Renal pelvis (tissue), 4 donors: ENCODE measurements around the gene MYO3A. TPM values are rescaled to one million over a fixed set of nuclear protein-coding genes. Genes with fewer than 3 reads are reported as not detected.

ENCODE experiments used
- DNase-seq: peaks from one replicate; pipeline ENCODE4 v3.0.0-alpha.2; 2013
- polyA plus RNA-seq, 3 donors: library from polyadenylated mRNA; unstranded; fragments of 120-200 nt; gene quantifications; one replicate each; pipeline ENCODE4 v1.2.1, GENCODE V29; 2013; ENCODE audit not compliant: insufficient read length in 3 of 3

MYO3A gene
- polyA plus RNA-seq, 3 donors, result 7.9 to 9.7 (median 8.0) TPM

DNA sequence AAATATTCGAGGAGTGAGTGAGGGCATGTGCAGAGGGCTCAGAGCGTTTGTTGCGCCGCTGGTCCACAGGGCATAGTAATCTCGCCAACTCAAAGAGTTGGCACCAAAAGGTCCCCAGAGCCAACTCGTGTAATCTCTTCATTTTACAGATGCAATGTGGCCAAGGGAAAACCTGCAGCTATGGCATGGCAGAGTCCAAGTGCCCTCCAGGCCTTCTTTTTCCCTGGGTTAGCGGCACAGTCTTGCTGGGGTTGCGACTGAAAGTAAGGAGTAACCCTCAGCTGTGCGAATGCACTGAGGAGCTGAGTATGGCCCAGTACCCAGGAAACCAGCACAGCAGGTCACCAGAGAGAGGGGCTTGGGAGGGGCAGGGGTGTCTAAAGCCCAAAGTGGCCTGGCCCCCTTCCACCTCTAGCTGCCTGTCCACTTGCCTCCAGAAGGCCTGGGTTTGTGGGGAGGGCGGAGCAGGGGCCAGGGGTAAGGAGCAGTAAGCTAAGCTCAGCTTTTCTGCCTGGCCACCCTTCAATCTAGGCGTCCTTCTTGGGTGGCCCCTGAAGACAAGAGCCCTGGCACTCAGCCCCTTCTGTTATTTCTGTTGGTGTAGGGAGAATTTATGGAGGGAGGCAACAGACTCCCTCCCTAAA is 279.2 kb downstream of the MYO3A start:
- no peak for DNase-seq

DNA sequence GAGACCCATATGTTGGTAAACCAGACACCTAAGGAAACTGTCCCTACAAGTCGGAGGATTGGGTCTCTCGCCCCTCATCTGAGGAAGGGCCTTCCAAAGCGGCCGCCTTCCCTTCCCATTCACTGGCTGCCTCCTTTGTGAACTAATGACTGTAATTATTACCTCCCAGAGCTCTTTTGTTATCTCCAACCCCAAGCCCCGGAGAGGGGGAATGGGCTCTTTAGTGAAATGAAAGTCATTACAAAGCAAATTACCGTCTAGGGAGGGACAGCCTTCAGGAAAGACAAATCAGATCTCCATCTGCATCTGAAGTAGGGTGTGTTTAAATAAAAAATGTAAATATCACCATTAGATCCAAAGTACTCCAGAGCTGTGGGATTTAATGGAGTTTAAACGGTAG is 280.0 kb downstream of the MYO3A start:
- DNase-seq, result no peak

DNA sequence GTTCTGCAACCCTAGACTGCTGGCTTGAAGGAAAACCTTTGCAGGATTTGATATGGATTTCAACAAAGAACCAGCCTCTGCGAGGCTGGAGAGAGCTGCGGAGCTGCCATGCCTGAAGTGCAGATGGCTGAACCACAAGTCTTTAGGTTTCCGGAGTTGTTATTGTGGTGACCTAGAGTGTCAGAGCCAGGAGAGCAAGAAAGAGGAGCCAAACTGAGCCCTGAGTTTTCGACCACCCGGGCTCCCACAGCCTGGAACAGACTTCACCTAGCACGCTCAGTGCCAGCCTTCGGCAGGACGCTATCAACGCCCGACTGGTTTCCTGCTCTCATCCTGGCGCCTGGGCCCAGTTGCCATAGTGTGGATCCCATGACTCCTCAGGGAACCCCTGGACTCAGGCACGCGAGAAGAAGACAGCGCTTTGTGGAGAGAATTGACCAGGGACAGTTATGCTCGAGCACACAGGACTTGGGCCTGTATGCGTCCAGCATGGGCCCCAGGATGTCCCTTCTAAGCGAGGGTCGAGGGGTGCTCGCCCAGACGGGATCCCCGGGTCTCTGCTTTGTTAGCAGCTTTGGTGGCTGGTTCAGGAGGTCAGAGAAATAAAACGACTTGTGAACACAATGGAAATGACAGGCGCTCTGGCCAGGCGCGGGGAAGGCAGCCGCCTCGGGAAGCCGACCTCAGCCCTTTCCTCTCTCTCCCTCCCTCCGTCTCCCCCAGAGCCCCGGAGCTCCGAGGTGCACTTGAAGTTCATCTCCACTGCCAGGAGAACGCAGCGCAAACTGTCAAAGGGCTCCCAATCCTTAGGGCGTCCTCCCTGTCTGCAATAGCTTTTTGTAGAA is 280.7 kb downstream of the MYO3A start:
- no peak for DNase-seq

DNA sequence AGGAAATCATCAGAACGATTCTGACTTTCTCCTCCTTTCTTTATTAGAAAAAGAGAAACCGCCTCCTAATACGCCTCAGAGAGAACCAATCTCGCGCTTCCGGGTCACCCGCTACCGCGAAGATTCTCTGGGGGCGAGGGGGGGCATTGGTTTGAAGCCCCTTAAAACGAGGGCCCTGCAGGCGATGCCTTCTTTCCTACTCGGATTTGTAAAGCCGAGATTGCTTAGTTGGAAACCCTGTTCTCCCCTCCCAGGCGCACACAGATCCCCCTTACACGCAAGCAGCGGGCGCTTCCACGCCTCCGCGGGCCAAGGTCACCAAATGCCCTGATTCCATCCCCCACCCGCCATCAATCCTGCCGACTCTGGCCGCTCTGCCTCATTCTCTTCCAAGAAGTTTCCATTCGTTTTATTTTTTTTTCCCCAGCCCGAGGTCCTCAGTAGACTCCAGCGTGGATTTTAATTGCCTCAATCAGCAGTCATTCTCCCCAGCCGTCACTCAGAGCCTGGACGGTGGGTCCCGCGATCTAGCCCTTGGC is 281.4 kb downstream of the MYO3A start:
- no peak for DNase-seq

DNA sequence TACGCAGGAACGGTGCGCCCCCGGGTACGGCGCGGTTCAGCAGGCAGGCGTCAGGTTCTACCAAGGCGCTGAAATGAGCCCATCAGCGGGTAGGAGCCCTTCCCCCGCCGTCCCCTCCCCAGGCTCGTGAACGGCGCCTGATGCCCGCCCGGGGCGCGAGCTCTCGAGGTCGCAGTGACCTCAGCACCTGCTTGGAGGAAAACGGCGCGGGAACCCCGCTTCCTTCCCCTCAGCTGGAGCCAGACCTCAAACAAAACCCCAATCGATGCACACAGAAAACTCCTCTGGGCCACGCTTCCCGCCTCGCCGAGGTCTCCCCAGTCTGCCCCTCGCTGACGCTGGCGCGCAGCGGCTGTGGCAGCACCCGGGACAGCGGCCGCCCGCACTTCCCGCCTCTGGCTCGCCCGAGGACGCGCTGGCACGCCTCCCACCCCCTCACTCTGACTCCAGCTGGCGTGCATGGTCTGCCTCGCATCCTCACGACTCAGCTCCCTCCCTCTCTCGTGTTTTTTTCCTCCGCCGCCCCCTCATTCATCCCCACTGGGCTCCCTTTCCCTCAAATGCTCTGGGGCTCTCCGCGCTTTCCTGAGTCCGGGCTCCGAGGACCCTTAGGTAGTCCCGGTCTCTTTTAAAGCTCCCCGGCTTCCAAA is 282.0 kb downstream of the MYO3A start:
- peak; percentile 61 for DNase-seq

DNA sequence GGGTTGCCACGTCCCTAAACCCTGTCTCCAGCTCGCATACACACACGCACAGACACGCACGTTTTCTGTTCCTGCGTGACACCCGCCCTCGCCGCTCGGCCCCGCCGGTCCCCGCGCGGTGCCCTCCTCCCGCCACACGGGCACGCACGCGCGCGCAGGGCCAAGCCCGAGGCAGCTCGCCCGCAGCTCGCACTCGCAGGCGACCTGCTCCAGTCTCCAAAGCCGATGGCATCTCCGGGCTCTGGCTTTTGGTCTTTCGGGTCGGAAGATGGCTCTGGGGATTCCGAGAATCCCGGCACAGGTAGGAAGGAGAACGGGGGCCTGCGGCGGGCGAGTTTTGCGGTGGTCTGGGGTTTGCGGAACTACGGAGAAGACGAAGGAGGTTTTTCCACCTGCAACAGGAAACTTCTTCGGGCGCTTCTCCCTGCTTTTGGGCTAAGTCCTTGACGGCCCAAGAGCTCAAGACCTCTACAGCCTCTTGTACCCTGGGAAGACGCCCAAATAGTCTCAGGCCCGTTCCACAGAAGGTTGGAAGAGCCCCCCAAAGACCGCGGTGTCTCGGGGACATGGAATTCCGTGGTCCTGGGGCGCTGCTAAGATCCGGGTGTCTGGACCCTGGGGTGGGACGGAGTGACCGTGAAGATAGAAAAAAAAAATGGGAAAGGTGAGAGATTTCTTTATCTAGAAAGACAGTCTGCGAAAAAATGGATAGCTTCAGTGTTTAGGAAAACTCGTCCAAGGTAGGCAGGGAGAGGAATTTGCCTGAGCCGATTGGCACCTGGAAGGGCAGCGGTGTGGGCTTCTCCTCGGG is 282.8 kb downstream of the MYO3A start, which contains the start of gene GAD2:
Gene GAD2 (plus strand): TSS at position 190 of the 811 bp plus-strand sequence. CDS start 36 bp downstream, at position 226.
- no peak for DNase-seq

DNA sequence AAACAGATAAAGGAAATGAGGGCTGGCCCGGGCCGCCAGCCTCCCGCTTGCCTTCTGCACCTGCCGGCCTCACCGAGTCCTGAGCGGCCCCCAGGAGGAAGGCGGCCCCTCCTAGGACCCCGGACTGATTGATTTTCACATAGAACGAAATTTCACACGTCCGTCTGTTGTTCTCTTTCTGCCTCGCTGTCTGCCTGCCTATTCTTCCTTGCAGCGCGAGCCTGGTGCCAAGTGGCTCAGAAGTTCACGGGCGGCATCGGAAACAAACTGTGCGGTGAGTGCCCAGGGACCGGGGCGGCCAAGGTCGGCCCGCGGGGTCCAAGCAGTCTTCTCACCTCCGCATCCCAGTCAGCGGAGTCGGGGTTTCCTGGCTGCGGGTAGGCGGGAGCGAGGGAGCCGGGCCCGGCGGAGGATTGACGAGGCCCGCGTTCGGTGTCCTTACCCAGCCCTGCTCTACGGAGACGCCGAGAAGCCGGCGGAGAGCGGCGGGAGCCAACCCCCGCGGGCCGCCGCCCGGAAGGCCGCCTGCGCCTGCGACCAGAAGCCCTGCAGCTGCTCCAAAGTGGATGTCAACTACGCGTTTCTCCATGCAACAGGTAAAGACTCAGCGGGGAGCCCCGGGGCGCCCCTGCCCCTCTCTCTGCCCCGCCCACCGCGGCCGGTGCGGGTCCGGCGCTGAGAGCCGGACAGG is 283.5 kb downstream of the MYO3A start:
- no peak for DNase-seq

DNA sequence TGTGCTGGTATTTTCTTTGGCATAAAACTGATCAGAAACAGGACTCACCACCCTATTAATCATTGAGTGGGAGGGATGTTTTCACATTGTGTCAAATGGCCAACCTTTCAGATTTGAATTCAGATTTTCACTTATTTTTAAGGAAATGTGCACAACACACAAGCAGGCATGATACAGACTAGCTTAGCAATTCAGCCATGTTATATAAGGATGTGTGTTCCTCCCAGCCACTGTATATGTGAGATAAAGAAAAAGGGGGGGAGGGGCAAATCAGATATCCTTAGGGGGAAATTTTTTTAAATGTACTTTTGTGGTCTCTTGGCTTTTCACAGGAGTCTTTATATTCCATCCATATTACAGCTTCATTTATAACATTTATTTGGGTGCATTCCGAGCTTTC is 285.6 kb downstream of the MYO3A start:
- no peak for DNase-seq

DNA sequence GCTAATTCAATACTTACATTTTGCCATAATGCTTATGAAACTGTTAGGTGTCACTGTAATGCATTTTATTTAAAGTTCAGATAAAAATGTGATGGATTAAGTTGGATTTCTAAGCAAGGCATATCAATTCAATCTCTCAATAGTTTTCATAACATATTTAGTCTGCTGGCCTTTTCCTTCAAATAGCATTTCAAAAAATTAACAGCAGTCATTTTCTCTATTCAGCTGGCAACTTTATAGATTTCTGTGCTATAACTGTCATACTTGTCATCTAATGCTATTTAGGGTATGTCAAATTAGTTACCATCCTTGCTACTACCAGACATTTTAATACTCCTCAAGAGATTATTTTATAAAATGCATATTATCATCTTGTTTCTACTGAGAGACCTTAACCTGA is 286.9 kb downstream of the MYO3A start:
- no peak for DNase-seq

DNA sequence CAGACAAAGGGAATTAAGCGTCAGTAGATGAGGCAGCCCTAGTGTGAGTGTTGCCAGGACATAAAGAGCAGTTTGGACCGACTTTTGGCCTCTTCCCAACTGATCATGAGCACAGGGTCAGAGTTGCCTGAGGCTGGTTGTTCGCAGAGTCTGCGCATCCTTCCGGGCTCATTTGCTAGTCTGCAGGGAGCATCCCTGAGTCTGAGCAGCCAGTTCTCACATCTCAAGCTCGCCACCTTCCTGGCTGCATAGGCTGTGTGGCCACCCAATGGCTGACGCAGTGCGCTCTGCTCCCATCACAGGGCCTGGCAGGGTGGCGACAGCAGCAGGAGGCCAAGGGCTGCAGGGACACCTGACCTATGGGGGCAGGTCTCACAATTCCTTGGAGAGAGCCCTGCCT is 287.5 kb downstream of the MYO3A start:
- no peak for DNase-seq

DNA sequence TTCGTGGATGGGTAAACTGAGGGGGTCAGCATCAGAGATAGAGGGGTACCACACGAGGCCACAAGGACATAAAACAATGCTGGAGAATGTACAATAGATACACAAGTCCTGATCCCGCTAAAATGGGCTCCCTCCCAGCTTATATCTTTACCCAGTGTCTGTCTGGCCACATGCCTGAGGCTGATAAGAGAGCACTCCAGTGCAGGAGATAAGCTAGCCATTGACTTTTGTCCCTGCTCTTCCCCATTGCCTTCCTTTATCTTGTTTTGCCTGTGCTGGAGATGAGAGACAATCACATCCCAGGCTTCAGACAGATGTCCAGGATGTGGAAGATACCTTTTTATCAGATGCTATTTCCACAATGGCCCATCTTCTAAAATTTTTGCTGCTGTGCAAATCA is 288.5 kb downstream of the MYO3A start:
- no peak for DNase-seq

DNA sequence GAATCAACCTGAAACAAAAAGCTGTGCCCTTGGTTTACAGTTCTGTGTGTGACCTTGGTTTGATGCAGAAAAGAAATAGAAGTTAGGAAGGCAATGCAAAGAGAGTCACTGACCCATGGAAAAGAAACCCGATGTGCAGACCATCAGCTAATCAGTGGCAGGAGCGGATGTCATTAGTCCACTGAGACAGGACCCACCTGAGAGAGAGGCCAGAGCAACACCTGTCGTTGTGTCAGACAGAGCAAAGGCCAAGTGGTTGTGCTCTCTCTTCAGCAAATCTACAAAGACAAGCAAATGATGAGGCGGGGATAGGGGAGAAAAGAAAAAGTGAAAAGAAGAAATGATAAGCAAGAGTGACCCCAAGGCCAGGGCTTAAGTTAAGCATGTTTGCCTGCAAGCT is 291.3 kb downstream of the MYO3A start:
- DNase-seq, result no peak

DNA sequence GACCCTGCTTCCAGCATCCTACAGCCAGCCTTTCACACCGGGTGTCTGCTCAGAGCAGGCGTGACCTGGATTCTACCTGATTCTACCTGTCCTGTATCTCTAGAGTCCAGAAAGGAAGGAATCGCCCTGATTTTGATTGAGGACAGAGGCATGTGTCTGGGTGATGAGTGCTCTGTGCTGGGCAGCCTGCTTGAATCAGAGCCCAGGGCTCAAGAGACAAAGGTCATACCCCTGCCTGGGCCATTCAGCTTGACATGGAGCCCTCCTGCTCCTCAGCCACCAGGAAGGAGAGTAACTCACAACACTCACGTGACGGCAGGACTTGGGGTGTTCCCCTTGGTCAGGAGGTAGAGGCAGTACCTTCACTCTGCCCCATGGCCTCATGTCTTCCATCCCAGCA is 293.8 kb downstream of the MYO3A start:
- DNase-seq, result no peak

DNA sequence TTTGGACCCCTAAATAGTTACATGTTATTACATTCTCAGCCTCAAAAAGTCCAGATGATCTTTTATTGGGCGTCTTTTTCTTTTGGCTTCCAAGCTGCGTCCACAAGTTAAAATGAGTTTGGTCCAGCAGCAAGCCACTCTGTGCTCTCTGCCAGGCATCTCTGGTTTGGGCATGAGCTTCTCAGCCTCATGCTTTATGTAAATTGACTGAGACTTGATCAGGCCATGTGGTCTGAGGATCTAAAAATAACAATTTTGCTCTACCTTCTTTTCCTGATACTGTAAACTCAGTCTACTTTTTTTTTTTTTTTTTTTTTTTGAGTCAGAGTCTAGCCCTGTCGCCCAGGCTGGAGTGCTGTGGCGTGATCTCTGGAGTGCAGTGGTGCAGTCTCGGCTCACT is 298.1 kb downstream of the MYO3A start:
- no peak for DNase-seq

DNA sequence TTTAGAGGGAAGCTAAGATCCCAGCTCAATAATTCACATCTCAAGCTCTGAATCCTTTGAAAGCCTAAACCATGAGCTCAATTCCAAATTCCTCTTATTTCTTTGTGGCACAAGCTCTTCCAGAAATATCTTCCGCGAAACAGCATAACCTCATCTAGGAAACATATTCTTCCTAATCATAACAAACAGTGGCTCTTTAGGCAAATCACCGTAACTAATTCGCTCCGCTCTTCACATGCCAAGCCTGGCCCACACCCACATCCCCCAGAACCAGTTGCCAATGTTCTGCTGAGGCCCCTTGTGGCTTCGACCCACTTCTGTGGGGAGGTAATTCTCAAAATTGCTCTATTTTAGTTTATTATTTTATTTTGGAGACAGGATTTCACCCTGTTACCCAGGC is 301.7 kb downstream of the MYO3A start:
- DNase-seq, result no peak

DNA sequence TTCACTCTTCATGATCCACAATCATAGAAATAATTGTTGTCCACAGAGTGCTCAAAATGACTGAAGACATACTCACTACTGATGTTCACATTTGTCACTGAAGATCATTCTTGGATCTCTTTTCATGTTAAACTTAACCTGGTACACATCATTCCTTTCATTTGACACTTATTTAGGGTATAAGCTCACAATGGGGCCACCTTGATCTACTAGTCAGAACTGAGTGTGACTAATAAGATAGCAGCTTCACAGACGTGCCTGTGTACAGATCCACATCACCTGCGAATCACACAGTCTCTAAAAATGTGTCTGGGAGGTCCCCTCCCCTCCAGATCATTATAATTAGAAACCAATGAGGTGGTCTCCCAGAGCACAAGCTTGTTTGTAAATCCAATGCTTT is 304.3 kb downstream of the MYO3A start:
- no peak for DNase-seq

DNA sequence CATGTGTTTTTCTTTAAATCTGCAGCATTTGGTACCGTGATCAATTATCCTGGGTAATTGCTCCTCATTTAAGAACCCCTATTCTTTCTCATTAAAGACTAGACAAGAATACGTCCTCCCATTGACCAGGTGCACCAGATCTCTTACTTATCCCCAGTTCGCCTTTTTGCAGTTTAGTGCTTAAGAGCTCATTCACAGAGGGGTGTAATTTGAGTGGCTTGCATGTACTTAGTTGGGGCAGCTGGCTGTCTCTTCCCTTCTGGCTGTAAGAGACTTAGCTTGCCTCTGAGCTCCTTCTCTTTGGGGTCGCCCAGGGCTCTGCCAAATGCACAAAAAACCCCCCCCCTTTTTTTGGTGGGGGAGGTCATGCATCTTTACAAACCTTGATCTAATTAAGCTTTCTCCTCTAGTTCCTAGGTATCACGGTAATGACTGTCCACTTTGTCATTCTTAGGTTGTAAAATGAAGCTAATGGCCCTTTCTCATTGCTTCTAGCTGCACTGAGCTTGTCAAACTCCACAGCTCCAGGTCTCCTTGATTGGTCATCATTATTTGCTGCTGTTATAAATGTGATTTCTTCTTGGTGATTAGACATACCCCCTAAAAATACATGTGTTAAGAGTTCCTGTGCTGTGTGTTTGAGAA is 308.8 kb downstream of the MYO3A start:
- peak; percentile 62 for DNase-seq

DNA sequence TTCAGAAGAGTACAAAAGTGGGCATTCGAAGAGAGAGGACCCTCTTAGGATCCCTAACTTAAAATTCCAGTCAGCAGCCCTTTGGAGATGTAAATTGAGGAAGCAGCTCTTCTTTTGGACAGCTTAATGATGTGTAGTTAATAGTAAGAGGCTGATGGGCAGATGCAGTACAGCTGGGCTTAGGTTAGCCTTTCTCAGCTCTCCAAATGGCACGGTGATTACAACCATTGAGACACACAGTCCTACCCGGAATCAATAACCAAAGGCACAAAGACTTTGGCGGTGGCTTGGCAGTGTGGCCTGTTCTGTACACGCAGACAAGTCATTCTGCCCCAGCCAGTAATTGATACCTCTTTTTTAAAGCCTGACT is 309.3 kb downstream of the MYO3A start:
- peak; percentile 41 for DNase-seq

DNA sequence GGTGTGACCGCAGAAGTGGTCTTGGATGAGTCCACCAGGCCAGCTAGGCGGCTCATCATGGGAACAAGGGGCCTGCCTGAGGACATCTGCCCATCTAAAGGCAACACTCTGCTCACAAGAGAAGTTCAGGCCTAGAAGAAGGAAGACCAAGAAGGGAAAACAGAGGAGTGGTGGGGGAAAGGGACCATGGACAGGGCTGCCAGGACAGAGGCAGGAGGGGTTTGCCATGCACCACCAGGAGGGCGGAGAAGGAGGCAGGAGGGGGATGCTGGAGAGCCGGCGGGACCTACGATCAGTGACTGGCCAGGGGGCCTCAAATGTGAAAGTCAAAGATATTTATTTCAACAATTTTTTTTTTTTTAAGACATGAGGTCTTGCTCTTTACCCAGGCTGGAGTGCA is 315.7 kb downstream of the MYO3A start:
- no peak for DNase-seq

DNA sequence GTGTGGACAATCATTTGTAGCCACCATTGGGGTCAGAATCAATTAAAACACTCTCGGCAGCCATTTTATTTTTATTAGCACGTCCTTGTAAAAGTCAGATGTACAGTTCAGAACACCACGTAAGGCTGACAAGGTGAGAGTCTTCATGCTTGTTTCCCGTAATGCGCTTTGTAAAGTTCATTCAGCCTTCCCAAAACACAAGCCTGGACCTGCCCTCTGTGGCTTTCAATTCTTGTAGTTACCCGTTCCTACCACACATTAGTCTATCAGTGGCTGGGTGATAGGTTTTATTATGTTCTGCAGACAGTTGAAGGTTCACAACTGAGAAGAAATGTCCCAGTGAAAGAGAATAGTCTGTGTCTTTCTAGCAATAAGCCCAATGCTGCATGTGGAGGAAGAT is 317.9 kb downstream of the MYO3A start:
- no peak for DNase-seq

DNA sequence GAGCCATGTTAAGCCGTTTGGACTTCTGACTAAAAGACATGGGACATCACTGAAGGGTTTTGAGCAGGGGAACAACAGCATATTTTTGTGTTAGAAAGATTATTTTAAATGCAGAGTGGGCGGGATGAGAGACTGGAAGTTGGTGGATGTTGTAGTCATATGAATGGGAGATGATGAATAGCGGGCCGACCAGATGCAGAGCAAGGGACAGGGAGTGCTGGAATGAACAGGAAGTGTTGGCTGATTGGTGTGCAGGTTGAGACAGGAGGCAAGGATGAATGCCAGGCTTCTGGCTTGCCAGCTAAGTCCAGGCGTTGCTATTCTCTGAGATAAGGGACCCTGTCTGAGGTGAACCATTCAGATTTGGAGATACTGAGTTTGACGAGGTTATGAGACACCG is 320.6 kb downstream of the MYO3A start:
- no peak for DNase-seq
